SK-N-SH (cell line): ENCODE results near the gene VGF. TPM values are rescaled to one million over a fixed set of nuclear protein-coding genes. Genes with fewer than 3 reads are reported as not detected.

Experiments
- CTCF ChIA-PET: fragments of 300-600, 350-600 bp; formaldehyde crosslinking; extraction: SDS; loops from one replicate; lab custom pipeline; 2021; lab: Yijun Ruan, JAX
- POLR2A ChIA-PET: fragments of 350-600 bp; sonication (Branson Sonifier 250); formaldehyde crosslinking; extraction: SDS; loops from one replicate; lab custom pipeline; 2020; ENCODE audit warnings: antibody characterized with exemption, inconsistent platforms; lab: Yijun Ruan, JAX
- DNase-seq: peaks from one replicate; pipeline ENCODE4 v3.0.0; 2012
- H2AFZ ChIP-seq: fragments of 200-600 bp; sonication (generic); 2 replicates; pipeline ENCODE4 v1.8.1; 2016; ENCODE audit warnings: antibody characterized with exemption, mild to moderate bottlenecking, low read depth
- H3F3A ChIP-seq: fragments of 200-600 bp; sonication (generic); replicated peaks from 2 replicates; pipeline ENCODE3; 2016; ENCODE audit warnings: antibody characterized with exemption, mild to moderate bottlenecking; ENCODE audit not compliant: insufficient read depth
- H3K27ac ChIP-seq, 2 experiments: fragments of 200-500 bp in 1 of 2; fragments of 200-600 bp in 1 of 2; sonication (Bioruptor generic) in 1 of 2; sonication (generic), shearing (Covaris generic) in 1 of 2; 2 replicates each; pipeline versions ENCODE4 v1.5.1 to v1.6.1; 2014 to 2016; ENCODE audit warnings: low read depth in 2 of 2, inconsistent platforms in 1 of 2, low read length in 1 of 2, mild to moderate bottlenecking in 1 of 2, mixed read lengths in 1 of 2
- H3K27me3 ChIP-seq: fragments of 200-600 bp; sonication (generic), shearing (Covaris generic); 2 replicates; pipeline ENCODE4 v1.6.1; 2016; ENCODE audit warnings: mixed run types; ENCODE audit not compliant: insufficient read depth
- H3K36me3 ChIP-seq, 2 experiments: fragments of 200-500 bp in 1 of 2; fragments of 200-600 bp in 1 of 2; sonication (Bioruptor generic) in 1 of 2; sonication (generic) in 1 of 2; replicated peaks in 1 of 2; 2 replicates each; pipeline versions ENCODE3 to v1.5.1; 2014 to 2016; ENCODE audit warnings: low read length in 1 of 2, mild to moderate bottlenecking in 1 of 2; ENCODE audit not compliant: insufficient read depth in 2 of 2, control insufficient read depth in 1 of 2
- H3K4me1 ChIP-seq, 2 experiments: fragments of 200-500 bp in 1 of 2; fragments of 200-600 bp in 1 of 2; sonication (Bioruptor generic) in 1 of 2; sonication (generic), shearing (Covaris generic) in 1 of 2; 2 replicates each; pipeline versions ENCODE4 v1.5.1 to v1.6.1; 2014 to 2016; ENCODE audit warnings: low read depth in 1 of 2, low read length in 1 of 2, mixed run types in 1 of 2; ENCODE audit not compliant: insufficient read depth in 2 of 2, control insufficient read depth in 1 of 2
- H3K4me2 ChIP-seq: fragments of 200-600 bp; sonication (generic), shearing (Covaris generic); 2 replicates; pipeline ENCODE4 v1.6.1; 2017; ENCODE audit warnings: mixed run types
- H3K4me3 ChIP-seq, 2 experiments: fragments of 200-500 bp in 1 of 2; fragments of 200-600 bp in 1 of 2; sonication (Bioruptor generic) in 1 of 2; sonication (generic), shearing (Covaris generic) in 1 of 2; 2 replicates each; pipeline versions ENCODE4 v1.5.1 to v1.8.1; 2014 to 2016; ENCODE audit warnings: low read depth in 2 of 2, inconsistent platforms in 1 of 2, low read length in 1 of 2, mild to moderate bottlenecking in 1 of 2, mixed read lengths in 1 of 2, moderate library complexity in 1 of 2
- H3K79me2 ChIP-seq: fragments of 200-600 bp; sonication (generic); 2 replicates; pipeline ENCODE4 v1.8.1; 2017; ENCODE audit warnings: mild to moderate bottlenecking; ENCODE audit not compliant: insufficient read depth
- H3K9ac ChIP-seq: fragments of 200-600 bp; sonication (generic); 2 replicates; pipeline ENCODE4 v1.6.1; 2017; ENCODE audit warnings: mixed run types
- H3K9me2 ChIP-seq: fragments of 200-600 bp; sonication (generic); 2 replicates; pipeline ENCODE4 v1.6.1; 2017; ENCODE audit warnings: mixed run types
- H3K9me3 ChIP-seq: fragments of 200-600 bp; sonication (generic); 2 replicates; pipeline ENCODE4 v1.6.1; 2017; ENCODE audit warnings: mixed run types, mild to moderate bottlenecking, moderate library complexity
- H4K20me1 ChIP-seq: fragments of 200-600 bp; sonication (generic); 2 replicates; pipeline ENCODE4 v1.6.1; 2017; ENCODE audit warnings: mild to moderate bottlenecking, mixed run types; ENCODE audit not compliant: insufficient read depth
- CHD2 ChIP-seq: fragments of 150-350 bp; IDR thresholded peaks from 2 replicates; pipeline ENCODE4 v1.6.1; 2018; ENCODE audit warnings: low read length; ENCODE audit not compliant: partially characterized antibody
- EP300 ChIP-seq, 2 experiments: IDR thresholded peaks; 2 replicates each; pipeline versions ENCODE4 v1.4.0 to v1.6.1; 2012; ENCODE audit warnings: borderline replicate concordance in 1 of 2, low read depth in 1 of 2, low read length in 1 of 2
- RFX5 ChIP-seq: IDR thresholded peaks from 2 replicates; pipeline ENCODE4 v1.6.1; 2012; ENCODE audit warnings: mild to moderate bottlenecking, improper control_type of control experiment, low read length
- TAF1 ChIP-seq: IDR thresholded peaks from 2 replicates; pipeline ENCODE4 v1.6.1; 2012; ENCODE audit warnings: low read depth, mild to moderate bottlenecking, low read length, moderate library complexity, borderline replicate concordance
- YY1 ChIP-seq: IDR thresholded peaks from 2 replicates; pipeline ENCODE4 v1.4.0; 2012; ENCODE audit warnings: low read depth, mild to moderate bottlenecking
- WGBS: methylation state at CpG from one replicate; pipeline ENCODE4 v1.1.6; 2017; ENCODE audit warnings: low lambda C conversion rate; 5-methylcytosine and 5-hydroxymethylcytosine counted together
- polyA plus RNA-seq, 3 experiments: library from polyadenylated mRNA; depleted of rRNA; stranded (reverse); fragments of >200 nt; gene quantifications; 2 replicates each; pipeline ENCODE4 v1.2.3, GENCODE V29; 2012
- TF ChIP-seq, protein P1 (sequence below): IDR thresholded peaks from 2 replicates; pipeline ENCODE4 v1.6.1; 2012; ENCODE audit warnings: mild to moderate bottlenecking, low read depth, low read length, moderate library complexity
- TF ChIP-seq, protein P2 (sequence below): fragments of 150-350 bp; IDR thresholded peaks from 2 replicates; pipeline ENCODE4 v1.6.1; 2017; ENCODE audit warnings: antibody characterized with exemption, low read length, low read depth, borderline replicate concordance
- TF ChIP-seq, protein P3 (sequence below): fragments of 200-600 bp; sonication (generic); IDR thresholded peaks from 2 replicates; pipeline ENCODE4 v1.6.1; 2017; ENCODE audit warnings: antibody characterized with exemption, mild to moderate bottlenecking, moderate library complexity
- TF ChIP-seq, protein P4 (sequence below): IDR thresholded peaks from 2 replicates; pipeline ENCODE4; 2012
- TF ChIP-seq, protein P5 (sequence below): IDR thresholded peaks from 2 replicates; pipeline ENCODE4 v1.4.0; 2012; ENCODE audit warnings: low read depth, borderline replicate concordance
- TF ChIP-seq, protein P6 (sequence below): IDR thresholded peaks from 2 replicates; pipeline ENCODE4 v1.4.0; 2012; ENCODE audit warnings: low read depth

Gene VGF
- polyA plus RNA-seq, 1 of the 3 experiments (the other 2 are of a cell fraction) = 54.3 TPM

DNA sequence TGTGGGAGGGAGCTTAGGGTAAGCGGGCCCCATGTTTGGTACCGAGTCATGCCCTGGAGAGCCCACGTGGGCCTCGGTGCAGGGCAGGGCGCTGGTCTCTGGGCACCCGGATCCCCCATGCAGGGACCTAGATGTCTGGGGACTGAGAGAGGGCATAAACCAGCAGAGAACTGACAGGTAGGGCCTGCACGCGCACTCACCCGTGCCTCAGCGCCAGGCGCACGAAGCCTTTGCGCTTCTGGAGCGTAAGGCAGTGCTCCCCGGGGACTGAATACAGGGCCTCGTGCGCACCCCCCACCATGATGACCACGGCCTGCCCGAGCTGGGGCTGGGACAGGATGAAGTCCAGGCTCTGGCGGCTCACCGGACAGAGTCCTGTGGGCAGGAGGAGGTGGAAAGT is 32.6 kb upstream of the VGF start (continued):
- TF ChIP-seq, protein P1, sequence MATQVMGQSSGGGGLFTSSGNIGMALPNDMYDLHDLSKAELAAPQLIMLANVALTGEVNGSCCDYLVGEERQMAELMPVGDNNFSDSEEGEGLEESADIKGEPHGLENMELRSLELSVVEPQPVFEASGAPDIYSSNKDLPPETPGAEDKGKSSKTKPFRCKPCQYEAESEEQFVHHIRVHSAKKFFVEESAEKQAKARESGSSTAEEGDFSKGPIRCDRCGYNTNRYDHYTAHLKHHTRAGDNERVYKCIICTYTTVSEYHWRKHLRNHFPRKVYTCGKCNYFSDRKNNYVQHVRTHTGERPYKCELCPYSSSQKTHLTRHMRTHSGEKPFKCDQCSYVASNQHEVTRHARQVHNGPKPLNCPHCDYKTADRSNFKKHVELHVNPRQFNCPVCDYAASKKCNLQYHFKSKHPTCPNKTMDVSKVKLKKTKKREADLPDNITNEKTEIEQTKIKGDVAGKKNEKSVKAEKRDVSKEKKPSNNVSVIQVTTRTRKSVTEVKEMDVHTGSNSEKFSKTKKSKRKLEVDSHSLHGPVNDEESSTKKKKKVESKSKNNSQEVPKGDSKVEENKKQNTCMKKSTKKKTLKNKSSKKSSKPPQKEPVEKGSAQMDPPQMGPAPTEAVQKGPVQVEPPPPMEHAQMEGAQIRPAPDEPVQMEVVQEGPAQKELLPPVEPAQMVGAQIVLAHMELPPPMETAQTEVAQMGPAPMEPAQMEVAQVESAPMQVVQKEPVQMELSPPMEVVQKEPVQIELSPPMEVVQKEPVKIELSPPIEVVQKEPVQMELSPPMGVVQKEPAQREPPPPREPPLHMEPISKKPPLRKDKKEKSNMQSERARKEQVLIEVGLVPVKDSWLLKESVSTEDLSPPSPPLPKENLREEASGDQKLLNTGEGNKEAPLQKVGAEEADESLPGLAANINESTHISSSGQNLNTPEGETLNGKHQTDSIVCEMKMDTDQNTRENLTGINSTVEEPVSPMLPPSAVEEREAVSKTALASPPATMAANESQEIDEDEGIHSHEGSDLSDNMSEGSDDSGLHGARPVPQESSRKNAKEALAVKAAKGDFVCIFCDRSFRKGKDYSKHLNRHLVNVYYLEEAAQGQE = no peak
- TF ChIP-seq TAF1 = no peak

DNA sequence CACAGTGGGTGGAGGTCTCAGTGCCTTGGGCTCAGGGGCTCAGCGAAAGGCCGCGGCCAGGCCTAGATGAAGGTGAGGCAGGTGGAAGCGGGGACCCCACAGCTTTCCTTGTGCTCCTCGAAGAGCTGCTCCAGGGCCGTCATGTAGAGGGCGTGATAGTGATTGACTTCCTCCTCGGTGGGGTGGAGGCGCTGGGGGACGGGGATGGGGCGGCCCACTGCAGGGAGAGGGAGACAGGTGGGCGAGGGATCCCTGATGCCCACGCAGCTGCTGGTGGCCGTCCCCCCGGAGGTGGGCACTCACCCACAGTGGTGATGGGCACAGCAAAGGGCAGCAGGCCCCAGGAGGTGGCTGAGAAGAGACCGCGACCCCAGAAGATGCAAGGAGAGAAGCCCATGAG is 30.5 kb upstream of the VGF start:
- POLR2A ChIA-PET = interaction anchor here (0.7 to 2.4 kb wide), 3 partner anchors 10 to 33 kb away, joined by 3 to 11 read pairs (median 4); partner anchors contain the start of gene NAT16
- TF ChIP-seq RFX5 = no peak

DNA sequence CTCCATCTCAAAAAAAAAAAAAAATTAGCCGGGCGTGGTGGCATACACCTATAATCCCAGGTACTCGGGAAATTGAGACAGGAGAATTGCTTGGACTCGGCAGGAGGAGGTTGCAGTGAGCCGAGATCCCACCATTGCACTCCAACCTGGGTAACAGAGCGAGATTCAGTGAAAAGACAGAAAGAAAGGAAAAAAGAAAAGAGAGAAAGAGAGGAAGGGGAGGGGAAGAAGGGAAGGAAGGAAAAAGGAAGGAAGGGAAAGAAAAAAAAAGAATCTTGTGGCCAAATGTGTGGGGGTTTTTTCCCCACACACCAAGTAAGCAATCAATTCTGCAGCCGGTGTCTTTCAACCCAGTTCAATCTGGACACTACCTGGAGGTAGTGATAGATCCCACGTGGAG is 23.7 kb upstream of the VGF start:
- Histone ChIP-seq H3K79me2 (no peaks in the 10 kb centered on the region), H2AFZ (no peak overlapping the region), H3K27ac (no peak overlapping the region), H3K9me3 (no peaks in the 10 kb centered on the region), H3K4me1 (no peaks in the 10 kb centered on the region), H4K20me1 (no peaks in the 10 kb centered on the region)
- POLR2A ChIA-PET = no interaction called here
- DNase-seq = no peak
- TF ChIP-seq, protein P2, sequence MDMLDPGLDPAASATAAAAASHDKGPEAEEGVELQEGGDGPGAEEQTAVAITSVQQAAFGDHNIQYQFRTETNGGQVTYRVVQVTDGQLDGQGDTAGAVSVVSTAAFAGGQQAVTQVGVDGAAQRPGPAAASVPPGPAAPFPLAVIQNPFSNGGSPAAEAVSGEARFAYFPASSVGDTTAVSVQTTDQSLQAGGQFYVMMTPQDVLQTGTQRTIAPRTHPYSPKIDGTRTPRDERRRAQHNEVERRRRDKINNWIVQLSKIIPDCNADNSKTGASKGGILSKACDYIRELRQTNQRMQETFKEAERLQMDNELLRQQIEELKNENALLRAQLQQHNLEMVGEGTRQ = no peak
- TF ChIP-seq, protein P3, sequence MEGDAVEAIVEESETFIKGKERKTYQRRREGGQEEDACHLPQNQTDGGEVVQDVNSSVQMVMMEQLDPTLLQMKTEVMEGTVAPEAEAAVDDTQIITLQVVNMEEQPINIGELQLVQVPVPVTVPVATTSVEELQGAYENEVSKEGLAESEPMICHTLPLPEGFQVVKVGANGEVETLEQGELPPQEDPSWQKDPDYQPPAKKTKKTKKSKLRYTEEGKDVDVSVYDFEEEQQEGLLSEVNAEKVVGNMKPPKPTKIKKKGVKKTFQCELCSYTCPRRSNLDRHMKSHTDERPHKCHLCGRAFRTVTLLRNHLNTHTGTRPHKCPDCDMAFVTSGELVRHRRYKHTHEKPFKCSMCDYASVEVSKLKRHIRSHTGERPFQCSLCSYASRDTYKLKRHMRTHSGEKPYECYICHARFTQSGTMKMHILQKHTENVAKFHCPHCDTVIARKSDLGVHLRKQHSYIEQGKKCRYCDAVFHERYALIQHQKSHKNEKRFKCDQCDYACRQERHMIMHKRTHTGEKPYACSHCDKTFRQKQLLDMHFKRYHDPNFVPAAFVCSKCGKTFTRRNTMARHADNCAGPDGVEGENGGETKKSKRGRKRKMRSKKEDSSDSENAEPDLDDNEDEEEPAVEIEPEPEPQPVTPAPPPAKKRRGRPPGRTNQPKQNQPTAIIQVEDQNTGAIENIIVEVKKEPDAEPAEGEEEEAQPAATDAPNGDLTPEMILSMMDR = no peak
- TF ChIP-seq YY1 (no peak), CHD2 (no peak), EP300 (IDR thresholded peaks at IDR 0.05; ENCODE audit: borderline replicate concordance in 1 of 2, low read depth in 1 of 2, low read length in 1 of 2) (no peak)
- TF ChIP-seq, protein P4, sequence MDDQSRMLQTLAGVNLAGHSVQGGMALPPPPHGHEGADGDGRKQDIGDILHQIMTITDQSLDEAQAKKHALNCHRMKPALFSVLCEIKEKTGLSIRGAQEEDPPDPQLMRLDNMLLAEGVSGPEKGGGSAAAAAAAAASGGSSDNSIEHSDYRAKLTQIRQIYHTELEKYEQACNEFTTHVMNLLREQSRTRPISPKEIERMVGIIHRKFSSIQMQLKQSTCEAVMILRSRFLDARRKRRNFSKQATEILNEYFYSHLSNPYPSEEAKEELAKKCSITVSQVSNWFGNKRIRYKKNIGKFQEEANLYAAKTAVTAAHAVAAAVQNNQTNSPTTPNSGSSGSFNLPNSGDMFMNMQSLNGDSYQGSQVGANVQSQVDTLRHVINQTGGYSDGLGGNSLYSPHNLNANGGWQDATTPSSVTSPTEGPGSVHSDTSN = no peak
- TF ChIP-seq, protein P5, sequence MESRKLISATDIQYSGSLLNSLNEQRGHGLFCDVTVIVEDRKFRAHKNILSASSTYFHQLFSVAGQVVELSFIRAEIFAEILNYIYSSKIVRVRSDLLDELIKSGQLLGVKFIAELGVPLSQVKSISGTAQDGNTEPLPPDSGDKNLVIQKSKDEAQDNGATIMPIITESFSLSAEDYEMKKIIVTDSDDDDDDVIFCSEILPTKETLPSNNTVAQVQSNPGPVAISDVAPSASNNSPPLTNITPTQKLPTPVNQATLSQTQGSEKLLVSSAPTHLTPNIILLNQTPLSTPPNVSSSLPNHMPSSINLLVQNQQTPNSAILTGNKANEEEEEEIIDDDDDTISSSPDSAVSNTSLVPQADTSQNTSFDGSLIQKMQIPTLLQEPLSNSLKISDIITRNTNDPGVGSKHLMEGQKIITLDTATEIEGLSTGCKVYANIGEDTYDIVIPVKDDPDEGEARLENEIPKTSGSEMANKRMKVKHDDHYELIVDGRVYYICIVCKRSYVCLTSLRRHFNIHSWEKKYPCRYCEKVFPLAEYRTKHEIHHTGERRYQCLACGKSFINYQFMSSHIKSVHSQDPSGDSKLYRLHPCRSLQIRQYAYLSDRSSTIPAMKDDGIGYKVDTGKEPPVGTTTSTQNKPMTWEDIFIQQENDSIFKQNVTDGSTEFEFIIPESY = no peak
- TF ChIP-seq, protein P6, sequence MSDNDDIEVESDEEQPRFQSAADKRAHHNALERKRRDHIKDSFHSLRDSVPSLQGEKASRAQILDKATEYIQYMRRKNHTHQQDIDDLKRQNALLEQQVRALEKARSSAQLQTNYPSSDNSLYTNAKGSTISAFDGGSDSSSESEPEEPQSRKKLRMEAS = no peak
- TF ChIP-seq, all 33 proteins: peak for 0
- H3K4me3 ChIP-seq = no peak overlapping the region
- 70% methylated on average over 8 of the region's 8 CpGs for WGBS
- H3K9ac ChIP-seq = no peak overlapping the region
- no peaks in the 10 kb centered on the region for H3K27me3 ChIP-seq
- no peaks in the 10 kb centered on the region for H3K36me3 ChIP-seq
- H3K9me2 ChIP-seq = no peaks in the 10 kb centered on the region
- H3K4me2 ChIP-seq = no peak overlapping the region
- CTCF ChIA-PET = interaction anchor here (4.4 to 8.3 kb wide), 3 partner anchors 18 to 45 kb away, joined by 36 to 257 read pairs (median 51); no protein-coding TSS in a partner anchor
- H3F3A ChIP-seq = peaks cover 16% of the 10 kb centered on the region

More for the DNA sequence above, 30.5 kb upstream of the VGF start:
- Histone ChIP-seq H3K4me3 (no peak overlapping the region), H3K4me2 (no peak overlapping the region), H3K9me2 (no peaks in the 10 kb centered on the region), H3K27me3 (no peaks in the 10 kb centered on the region; the same call in 1 of the 2 replicates), H2AFZ (no peak overlapping the region), H3F3A (no peaks in the 10 kb centered on the region), H3K9me3 (no peaks in the 10 kb centered on the region), H3K4me1 (no peaks in the 10 kb centered on the region), H3K27ac (no peak overlapping the region), H4K20me1 (no peaks in the 10 kb centered on the region), H3K79me2 (no peaks in the 10 kb centered on the region), H3K36me3 (no peaks in the 10 kb centered on the region), H3K9ac (no peak overlapping the region)
- no peak for DNase-seq
- 91% methylated on average over 17 of the region's 17 CpGs for WGBS
- CTCF ChIA-PET = interaction anchor here (0.5 to 8.3 kb wide), 7 partner anchors 13 to 279 kb away, joined by 3 to 257 read pairs (median 3); partner anchors contain the start of gene FIS1
